HG03439 (cell line): ENCODE data around the gene ANKRD29.

Experiments used
- ATAC-seq: cut with Tn5 transposase; IDR thresholded peaks from one replicate; pipeline ENCODE4 v1.9.1; 2021; ENCODE audit warnings: mild to moderate bottlenecking, moderate library complexity; ENCODE audit not compliant: unreplicated experiment

ANKRD29 gene, protein sequence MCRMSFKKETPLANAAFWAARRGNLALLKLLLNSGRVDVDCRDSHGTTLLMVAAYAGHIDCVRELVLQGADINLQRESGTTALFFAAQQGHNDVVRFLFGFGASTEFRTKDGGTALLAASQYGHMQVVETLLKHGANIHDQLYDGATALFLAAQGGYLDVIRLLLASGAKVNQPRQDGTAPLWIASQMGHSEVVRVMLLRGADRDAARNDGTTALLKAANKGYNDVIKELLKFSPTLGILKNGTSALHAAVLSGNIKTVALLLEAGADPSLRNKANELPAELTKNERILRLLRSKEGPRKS

GRCh38 chr18:23662309-23663263, at the start of gene ANKRD29:
Gene ANKRD29 (minus strand): TSS chr18:23662911. CDS start chr18:23662730, 181 bp downstream.
- ATAC-seq = no peak

- ATAC-seq = no peak
These were observed 49.7 kb upstream of the ANKRD29 start for GRCh38 chr18:23712445-23712844.

DNA sequence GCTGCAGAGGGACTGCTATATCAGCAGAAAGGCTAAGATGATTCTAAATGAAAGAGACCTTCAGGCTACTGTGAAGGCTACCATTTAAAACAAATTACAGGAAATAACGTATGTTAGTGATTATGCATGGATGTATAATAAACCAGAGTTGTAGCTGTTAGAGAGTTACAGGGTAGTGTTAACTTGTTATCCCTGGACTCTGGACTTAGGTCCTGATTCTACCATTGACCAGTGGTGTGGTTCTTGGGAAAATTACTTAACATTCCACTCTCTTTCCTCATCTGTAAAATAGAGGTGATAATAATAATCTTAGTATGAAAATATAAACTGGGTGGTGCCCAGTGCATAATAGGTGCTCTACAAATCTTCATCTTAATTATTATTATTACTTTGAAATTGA, 48.7 kb upstream of the ANKRD29 start:
- ATAC-seq = no peak

DNA sequence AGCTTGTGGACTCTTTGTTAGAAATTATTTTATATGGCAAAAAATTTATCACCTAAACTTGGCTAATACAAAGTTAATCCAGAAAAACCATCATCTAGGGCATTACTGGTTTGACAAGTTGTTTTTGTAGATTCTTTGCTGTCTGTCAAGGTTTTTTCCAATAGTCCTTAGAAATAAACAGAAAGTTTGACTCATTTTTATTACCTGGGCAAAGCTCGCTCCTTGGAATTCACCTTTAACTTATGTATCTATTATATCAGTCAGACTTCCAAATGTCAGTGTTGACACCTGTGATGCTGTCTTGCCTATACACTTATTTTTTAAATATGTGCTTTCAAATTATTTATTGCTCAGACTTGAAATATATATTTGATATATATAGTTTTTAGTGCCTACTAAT, 48.2 kb upstream of the ANKRD29 start:
- ATAC-seq = no peak

GRCh38 chr18:23710068-23710527, 47.4 kb upstream of the ANKRD29 start:
- no peak for ATAC-seq

- no peak for ATAC-seq
These were observed 44.4 kb upstream of the ANKRD29 start for GRCh38 chr18:23706971-23707640.

DNA sequence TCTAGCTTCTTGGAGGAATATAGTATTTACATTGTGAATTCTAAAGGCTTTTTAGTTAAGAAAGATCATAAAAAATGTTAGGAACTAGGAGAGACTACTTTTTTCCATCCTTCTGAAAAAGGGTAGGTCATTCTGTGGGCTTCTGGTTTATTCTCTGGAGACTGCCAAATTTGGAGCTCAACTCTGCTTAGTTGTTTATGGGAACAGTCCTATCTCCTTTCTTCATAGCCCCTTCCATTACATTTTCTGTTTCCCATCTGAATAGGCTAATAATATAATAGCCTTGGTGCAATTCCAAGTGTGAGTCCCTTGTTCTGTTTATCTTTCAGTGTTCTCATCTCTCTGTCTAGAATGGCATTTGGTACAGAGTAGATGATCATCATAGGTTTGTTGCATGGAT, 42.1 kb upstream of the ANKRD29 start:
- no peak for ATAC-seq

DNA sequence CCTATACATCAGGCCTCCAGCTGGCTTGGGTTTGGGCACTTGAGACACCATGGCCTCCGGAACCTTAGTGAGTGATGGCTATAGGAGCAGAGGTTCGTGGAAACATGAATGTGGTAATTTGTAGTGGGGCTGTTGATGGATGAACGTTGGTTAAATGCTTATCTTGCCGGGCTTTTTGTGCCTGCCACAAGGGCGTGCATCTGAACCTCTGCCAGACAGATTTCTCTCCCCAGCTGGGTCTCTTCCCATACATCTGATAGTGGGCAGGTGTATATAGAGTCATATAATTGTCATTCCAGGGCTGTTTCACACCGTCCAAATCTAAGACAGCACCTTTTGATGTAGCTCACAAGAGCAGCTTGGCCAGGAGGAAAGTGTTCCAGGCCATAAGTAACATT, 41.3 kb upstream of the ANKRD29 start:
- no peak for ATAC-seq

GRCh38 chr18:23703057-23703986, 40.6 kb upstream of the ANKRD29 start:
- ATAC-seq = no peak

- ATAC-seq = no peak
These were observed 39.9 kb upstream of the ANKRD29 start for GRCh38 chr18:23702606-23703005.

GRCh38 chr18:23701544-23702064, 38.9 kb upstream of the ANKRD29 start:
- no peak for ATAC-seq

DNA sequence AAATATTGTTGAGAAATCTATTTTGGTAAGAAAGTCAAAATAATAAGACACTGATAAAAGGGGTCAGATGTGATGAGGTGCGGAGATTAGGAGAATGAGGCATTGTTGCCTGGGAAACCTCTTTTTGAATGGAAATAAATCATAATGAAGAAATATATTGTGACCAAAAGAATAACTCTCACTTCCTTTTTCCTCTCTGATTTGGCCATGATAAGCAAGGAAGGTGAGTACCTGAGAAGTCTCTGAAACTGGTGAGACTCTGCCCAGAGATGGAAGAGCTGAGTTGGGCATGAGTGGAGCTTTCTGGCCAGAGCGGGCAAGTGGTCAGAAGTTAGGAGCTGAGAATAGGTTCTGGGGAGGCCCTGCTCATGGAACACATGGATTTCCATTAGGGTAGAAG, 38.3 kb upstream of the ANKRD29 start:
- no peak for ATAC-seq

DNA sequence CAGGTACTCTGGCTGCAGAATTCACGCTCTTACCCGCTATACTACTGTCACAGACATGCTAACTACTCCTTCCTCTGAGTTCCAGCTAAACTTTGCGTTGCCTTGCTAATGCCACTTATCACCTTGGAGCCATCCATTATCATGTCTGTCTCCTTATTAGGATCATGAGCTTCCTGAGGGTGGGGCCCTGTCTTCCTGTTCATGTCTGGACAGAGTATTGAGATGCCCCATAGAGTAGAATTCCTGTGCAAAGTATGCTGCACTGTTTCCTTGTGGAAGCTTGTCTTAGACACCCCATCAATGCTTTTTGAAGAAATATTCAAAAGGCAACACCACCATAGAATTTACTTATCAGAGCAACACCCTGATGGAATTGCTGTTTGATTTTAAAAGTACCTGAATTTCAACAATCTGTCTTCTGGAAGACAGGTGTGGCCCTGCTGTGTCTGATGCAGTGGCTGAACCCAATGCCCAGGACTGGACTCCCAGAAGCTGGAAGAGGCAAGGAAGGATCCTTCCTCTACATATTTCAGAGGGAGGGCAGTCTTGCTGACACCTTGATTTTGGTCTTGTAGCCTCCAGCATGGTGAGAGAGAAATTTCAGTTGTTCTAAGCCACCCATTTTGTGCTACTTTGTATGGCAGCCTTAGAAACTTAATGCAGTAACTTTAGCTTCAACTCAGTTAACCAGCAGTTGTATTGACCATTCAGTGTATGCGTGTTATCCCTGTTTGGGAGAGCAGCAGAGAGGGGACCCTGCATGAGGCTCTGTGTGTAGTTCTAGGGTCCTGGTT, 32.1 kb upstream of the ANKRD29 start:
- no peak for ATAC-seq

GRCh38 chr18:23693846-23694245, 31.1 kb upstream of the ANKRD29 start:
- ATAC-seq = no peak

GRCh38 chr18:23690505-23691068, 27.9 kb upstream of the ANKRD29 start:
- ATAC-seq = no peak

- ATAC-seq = no peak
These were observed 27.1 kb upstream of the ANKRD29 start for GRCh38 chr18:23689616-23690504.

- ATAC-seq = no peak
These were observed 26.4 kb upstream of the ANKRD29 start, which contains the start of gene LAMA3 for GRCh38 chr18:23689031-23689615. Gene LAMA3 (plus strand): TSS chr18:23689453. CDS start chr18:23689684, 231 bp downstream.
